Kidney epithelial cell (primary cell): ENCODE data around the gene RTEL1. TPM values are rescaled to one million over a fixed set of nuclear protein-coding genes. Genes with fewer than 3 reads are reported as not detected.

Experiments
- DNase-seq: peaks from one replicate; pipeline ENCODE4 v3.0.0-alpha.2; 2010; ENCODE audit warnings: low read depth
- H3K27me3 ChIP-seq: 2 replicates; pipeline ENCODE4 v1.6.0; 2011; ENCODE audit warnings: low read length; ENCODE audit not compliant: control insufficient read depth, insufficient read depth
- H3K36me3 ChIP-seq: 2 replicates; pipeline ENCODE4 v1.5.1; 2011; ENCODE audit warnings: low read length; ENCODE audit not compliant: control insufficient read depth, insufficient read depth
- H3K4me3 ChIP-seq: 2 replicates; pipeline ENCODE4 v1.5.1; 2011; ENCODE audit warnings: low read depth, mild to moderate bottlenecking, control low read depth, low read length
- total RNA-seq: library from RNA; depleted of rRNA; stranded (reverse); fragments of >200 nt; gene quantifications from 2 replicates; pipeline ENCODE4 v1.2.3, GENCODE V29; 2015
- TF ChIP-seq, protein P1 (sequence below): IDR thresholded peaks from 2 replicates; pipeline ENCODE4 v1.5.1; 2011; ENCODE audit warnings: mild to moderate bottlenecking, moderate library complexity, low read length, control low read depth, inconsistent platforms; ENCODE audit not compliant: insufficient read depth, poor library complexity, severe bottlenecking

The RTEL1 gene
- total RNA-seq, 1 donor from 2014 or later: 30.7 TPM

DNA sequence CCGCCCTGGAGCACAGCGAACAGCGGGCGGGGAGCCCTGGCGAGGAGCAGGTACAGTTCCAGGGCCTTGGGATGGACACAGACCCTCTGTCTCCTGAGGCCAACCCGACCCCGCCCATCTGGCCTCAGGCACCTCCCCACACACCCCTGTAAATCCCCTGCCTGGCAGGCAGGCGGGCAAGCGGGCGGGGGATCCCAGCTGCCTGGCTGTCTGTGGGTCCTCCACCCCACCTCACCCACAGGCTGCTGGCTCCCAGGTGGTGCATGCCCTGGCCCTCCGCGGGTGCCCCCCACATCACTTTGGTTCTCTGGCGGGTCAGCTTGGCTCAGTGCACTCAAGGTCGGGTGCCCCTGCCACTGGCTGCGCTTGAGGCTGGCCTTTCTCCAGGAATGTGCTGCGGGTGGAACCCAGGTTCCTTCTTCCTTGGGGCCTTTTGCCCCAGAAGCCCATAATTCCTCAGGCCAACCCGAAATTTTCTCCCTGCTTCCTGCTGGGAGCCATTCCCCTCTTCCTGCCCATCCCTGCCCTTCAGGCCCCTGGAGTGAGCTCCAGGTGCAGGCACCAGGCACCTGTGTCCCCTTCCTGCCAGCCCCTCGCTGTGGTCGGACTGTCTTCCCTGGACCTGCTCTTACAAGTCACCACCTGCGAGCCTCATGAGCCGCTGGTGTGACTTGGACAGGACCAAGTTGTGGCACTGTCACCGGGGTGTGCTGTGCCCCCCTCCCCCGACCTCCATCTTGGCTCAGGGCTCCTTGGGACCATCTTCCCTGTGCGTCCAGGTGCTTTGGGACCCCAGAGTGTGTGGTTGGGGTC lies 33.0 kb downstream of the RTEL1 start:
- DNase-seq: no peak
- no peak overlapping the region for H3K4me3 ChIP-seq
- TF ChIP-seq, protein P1, sequence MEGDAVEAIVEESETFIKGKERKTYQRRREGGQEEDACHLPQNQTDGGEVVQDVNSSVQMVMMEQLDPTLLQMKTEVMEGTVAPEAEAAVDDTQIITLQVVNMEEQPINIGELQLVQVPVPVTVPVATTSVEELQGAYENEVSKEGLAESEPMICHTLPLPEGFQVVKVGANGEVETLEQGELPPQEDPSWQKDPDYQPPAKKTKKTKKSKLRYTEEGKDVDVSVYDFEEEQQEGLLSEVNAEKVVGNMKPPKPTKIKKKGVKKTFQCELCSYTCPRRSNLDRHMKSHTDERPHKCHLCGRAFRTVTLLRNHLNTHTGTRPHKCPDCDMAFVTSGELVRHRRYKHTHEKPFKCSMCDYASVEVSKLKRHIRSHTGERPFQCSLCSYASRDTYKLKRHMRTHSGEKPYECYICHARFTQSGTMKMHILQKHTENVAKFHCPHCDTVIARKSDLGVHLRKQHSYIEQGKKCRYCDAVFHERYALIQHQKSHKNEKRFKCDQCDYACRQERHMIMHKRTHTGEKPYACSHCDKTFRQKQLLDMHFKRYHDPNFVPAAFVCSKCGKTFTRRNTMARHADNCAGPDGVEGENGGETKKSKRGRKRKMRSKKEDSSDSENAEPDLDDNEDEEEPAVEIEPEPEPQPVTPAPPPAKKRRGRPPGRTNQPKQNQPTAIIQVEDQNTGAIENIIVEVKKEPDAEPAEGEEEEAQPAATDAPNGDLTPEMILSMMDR: no peak
- no peaks in the 10 kb centered on the region for H3K36me3 ChIP-seq
- no peaks in the 10 kb centered on the region for H3K27me3 ChIP-seq

DNA sequence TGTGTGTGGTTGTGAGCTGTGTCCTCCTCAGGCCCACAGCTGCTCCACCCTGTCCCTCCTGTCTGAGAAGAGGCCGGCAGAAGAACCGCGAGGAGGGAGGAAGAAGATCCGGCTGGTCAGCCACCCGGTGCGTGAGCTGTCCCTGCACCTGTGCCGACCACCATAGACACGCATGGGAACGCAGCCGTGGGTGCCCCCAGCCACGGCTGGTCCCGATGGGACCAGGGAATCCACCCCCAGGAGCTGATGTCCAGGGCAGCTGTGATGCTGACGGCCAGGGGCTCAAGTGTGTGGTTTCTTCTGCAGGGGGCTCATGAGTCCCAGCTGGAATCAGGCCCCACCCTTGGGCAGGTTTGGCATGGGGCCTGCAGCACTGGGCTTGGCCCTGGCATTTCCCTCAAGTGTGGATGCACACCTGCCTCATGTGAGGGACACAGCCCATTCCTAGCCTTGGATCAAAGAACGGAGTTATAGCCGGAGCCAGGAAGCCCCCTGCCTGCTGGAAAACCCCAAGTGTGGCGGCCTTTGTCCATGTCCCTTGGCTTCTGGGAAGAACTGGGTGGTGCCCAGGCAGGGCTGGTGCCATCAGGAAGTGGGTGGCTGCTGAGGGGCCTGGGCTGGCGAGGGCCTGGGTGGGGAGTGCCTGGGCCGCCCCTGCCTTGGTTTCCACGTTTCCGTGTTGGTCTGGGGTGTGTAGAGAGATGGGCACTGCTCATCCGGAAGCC lies 33.8 kb downstream of the RTEL1 start:
- TF ChIP-seq, protein P1: no peak
- DNase-seq: no peak
- H3K4me3 ChIP-seq: no peak overlapping the region
- no peaks in the 10 kb centered on the region for H3K27me3 ChIP-seq
- H3K36me3 ChIP-seq: no peaks in the 10 kb centered on the region

DNA sequence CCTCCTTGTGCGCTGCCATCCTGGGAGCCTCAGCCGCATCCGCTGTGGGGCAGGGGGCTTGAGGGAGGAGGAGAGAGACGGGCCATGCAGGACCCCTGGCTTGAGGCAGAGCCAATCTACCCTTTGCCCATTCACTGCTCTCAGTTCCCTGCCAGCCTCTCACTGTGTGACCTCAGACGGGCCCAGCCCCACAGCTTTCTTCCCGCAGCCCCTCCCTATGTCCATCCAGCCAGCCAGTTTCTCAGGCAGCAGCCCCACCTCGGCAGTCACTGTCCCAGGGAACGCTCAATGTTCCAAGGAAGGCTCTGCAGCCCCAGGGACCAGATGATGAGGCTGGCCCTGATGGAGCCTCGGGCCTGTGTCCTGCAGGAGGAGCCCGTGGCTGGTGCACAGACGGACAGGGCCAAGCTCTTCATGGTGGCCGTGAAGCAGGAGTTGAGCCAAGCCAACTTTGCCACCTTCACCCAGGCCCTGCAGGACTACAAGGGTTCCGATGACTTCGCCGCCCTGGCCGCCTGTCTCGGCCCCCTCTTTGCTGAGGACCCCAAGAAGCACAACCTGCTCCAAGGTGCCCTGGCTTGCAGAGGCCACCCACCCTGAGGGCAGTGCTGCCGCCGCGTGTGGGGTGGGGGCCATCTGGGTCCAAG lies 34.4 kb downstream of the RTEL1 start:
- TF ChIP-seq, protein P1: no peak
- no peak for DNase-seq
- H3K36me3 ChIP-seq: no peaks in the 10 kb centered on the region
- H3K27me3 ChIP-seq: no peaks in the 10 kb centered on the region
- H3K4me3 ChIP-seq: no peak overlapping the region

DNA sequence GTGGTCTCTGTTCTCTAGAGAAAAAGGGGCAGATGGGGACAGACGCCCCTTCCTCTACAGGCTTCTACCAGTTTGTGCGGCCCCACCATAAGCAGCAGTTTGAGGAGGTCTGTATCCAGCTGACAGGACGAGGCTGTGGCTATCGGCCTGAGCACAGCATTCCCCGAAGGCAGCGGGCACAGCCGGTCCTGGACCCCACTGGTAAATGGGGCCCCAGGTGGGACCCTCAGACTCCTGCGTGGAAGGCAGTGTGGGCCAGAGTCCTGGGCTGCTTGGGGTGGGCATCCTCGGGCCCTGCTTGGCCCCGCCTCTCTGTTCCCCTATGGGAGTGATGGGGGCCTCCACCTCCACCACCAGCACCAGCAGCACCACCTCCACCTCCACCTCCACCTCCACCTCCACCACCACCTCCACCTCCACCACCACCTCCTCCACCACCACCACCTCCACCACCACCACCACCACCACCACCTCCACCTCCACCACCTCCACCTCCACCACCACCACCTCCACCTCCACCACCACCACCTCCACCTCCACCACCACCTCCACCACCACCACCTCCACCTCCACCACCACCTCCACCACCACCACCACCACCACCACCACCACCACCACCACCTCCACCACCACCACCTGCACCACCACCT lies 35.1 kb downstream of the RTEL1 start:
- Histone ChIP-seq H3K27me3 (no peaks in the 10 kb centered on the region), H3K36me3 (no peaks in the 10 kb centered on the region), H3K4me3 (no peak overlapping the region)
- DNase-seq: no peak
- TF ChIP-seq, protein P1: no peak

DNA sequence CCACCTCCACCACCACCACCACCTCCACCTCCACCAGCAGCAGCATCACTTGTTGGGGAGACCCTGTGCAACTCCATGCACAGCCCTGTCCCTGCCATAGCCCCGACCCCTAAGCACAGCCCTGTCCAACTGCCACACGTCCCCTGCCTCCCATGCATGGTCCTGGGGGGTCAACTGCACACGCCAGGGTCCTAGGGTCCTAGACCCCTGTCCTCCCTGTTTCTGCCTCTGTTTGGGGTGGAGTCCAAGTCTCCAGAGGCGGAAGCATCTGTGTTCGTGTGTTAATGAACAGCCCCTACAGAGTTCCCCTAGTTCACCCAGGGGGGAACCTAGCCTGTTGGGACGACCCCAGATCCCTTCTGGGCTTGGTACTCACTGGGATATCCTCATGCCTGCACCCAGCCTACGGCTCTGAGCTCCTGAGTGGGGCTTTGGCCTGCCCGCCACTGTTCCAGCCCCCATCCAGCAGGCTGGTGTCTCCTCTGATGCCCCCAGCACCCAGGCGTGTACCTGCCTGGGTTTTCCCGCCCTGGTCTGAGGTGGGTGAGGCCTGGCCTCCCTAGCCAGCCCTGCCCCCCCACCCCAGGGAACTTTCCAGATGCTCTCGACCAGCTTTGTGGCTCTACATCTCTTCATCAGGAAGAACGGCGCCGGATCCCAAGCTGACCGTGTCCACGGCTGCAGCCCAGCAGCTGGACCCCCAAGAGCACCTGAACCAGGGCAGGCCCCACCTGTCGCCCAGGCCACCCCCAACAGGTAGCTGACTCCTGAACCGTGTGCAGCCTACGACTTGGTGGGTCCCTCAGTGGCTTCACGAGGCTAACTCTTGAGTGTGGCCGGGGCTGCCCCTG lies 35.8 kb downstream of the RTEL1 start:
- DNase-seq: no peak
- Histone ChIP-seq H3K27me3 (no peaks in the 10 kb centered on the region), H3K4me3 (no peak overlapping the region), H3K36me3 (no peaks in the 10 kb centered on the region)
- TF ChIP-seq, protein P1: no peak
